Right lobe of liver (tissue), 6 donors: ENCODE results near the gene C20orf204. TPM values are rescaled to one million over a fixed set of nuclear protein-coding genes. Genes with fewer than 3 reads are reported as not detected.
A peak's percentile ranks its signal among the peaks of the same experiment; 100 is the strongest.

ENCODE experiments used
- ATAC-seq, 4 donors: fragments of 200-7000 bp; cut with Tn5 transposase; one replicate each; pipeline ENCODE4 v1.9.1; 2020; ENCODE audit warnings: mild to moderate bottlenecking in 4 of 4, moderate library complexity in 4 of 4
- DNase-seq, 3 donors: peaks; one replicate each; pipeline ENCODE4 v3.0.0-alpha.2; 2020
- H3K27ac ChIP-seq, 3 donors: fragments of 200-600 bp; one replicate each; pipeline ENCODE4 v1.8.0; 2022
- H3K27me3 ChIP-seq, 2 donors: fragments of 200-600 bp; one replicate each; pipeline ENCODE4 v1.8.0; 2022
- H3K36me3 ChIP-seq, 4 donors: fragments of 200-600 bp; sonication (generic) in 1 of 4; one replicate each; pipeline versions ENCODE4 v1.5.1 to v1.8.0; 2017 to 2022; ENCODE audit warnings: control low read depth in 1 of 4
- H3K4me1 ChIP-seq, 4 donors: fragments of 200-600 bp; sonication (generic) in 1 of 4; one replicate each; pipeline versions ENCODE4 v1.5.1 to v1.8.0; 2017 to 2022; ENCODE audit warnings: control low read depth in 1 of 4
- H3K4me3 ChIP-seq, 3 donors: fragments of 200-600 bp; one replicate each; pipeline ENCODE4 v1.8.0; 2022
- H3K9me3 ChIP-seq, 4 donors: fragments of 200-600 bp; sonication (generic) in 1 of 4; one replicate each; pipeline versions ENCODE4 v1.5.1 to v1.8.0; 2017 to 2022; ENCODE audit warnings: control low read depth in 1 of 4
- CTCF ChIP-seq, 4 donors: fragments of 200-600 bp in 3 of 4; fragments of 450-650 bp in 1 of 4; IDR thresholded peaks; one replicate each; pipeline versions ENCODE4 v1.5.1 to v1.8.0; 2016 to 2022; ENCODE audit warnings: antibody characterized with exemption in 4 of 4, mild to moderate bottlenecking in 2 of 4
- POLR2A ChIP-seq: fragments of 450-650 bp; IDR thresholded peaks from one replicate; pipeline ENCODE4 v1.6.1; 2017; ENCODE audit warnings: antibody characterized with exemption, mild to moderate bottlenecking
- WGBS: methylation state at CpG from one replicate; pipeline ENCODE4 v1.1.6; 2018; ENCODE audit warnings: low coverage, low lambda C conversion rate; ENCODE audit not compliant: insufficient coverage; ENCODE audit errors: missing lambda C conversion rate; 5-methylcytosine and 5-hydroxymethylcytosine counted together
- intact Hi-C, 2 donors: fragments of 100-400 bp; cut with DNase I; formaldehyde crosslinking; loops; one replicate each; pipeline versions ENCODE4 v1.11.2 to v1.14.1; 2022
- total RNA-seq, 6 experiments: library from RNA; depleted of rRNA in 2 of 6; stranded (reverse); fragments of >200 nt in 2 of 6; fragmentation: NEBNext Ultra II Directional in 3 of 6; extraction: Animal tissue kit (Norgen Biotek cat#: 25700) in 3 of 6; gene quantifications; one replicate each; pipeline versions ENCODE4 v1.1.0 to v1.2.4, GENCODE V29; 2016 to 2023
- donor health status: DM: no; HTN: yes; CAD: no.
- donor health status: DM: no; HTN: no; CAD: no.
- donor health status: DM: no; HTN: no; CAD: no.
- donor health status: DM: no; HTN: yes; CAD: no.
- donor health status: DM: no; HTN: yes; CAD: no.

C20orf204 gene
- total RNA-seq, 6 experiments from 2014 or later = 0.29 to 1.1 (median 0.44) TPM; not detected in 1

- no peak for TF ChIP-seq POLR2A
- no peaks in the 10 kb centered on the region for H3K9me3 ChIP-seq
- H3K36me3 ChIP-seq = no peaks in the 10 kb centered on the region
- ATAC-seq (no peak), DNase-seq (no peak)
- no peak overlapping the region for H3K27ac ChIP-seq
- H3K4me1 ChIP-seq = peaks cover 0 to 7% (median 0%) of the 10 kb centered on the region in 4 donors
- WGBS = 39% methylated on average over 6 of the region's 11 CpGs
- peaks cover 0 to 11% of the 10 kb centered on the region in 2 donors for H3K27me3 ChIP-seq
- H3K4me3 ChIP-seq = no peak overlapping the region
- intact Hi-C loops = no loop called here
These were observed 5.7 kb downstream of the C20orf204 start for GRCh38 chr20:64041781-64042053.

- Histone ChIP-seq H3K4me1 (peaks cover 0 to 7% (median 0%) of the 10 kb centered on the region in 4 donors), H3K36me3 (no peaks in the 10 kb centered on the region), H3K27me3 (peaks cover 0 to 11% of the 10 kb centered on the region in 2 donors), H3K27ac (peak overlapping the region in 1 of 3 donors; percentile 70), H3K4me3 (peak overlapping the region in 2 of 3 donors; percentile 7 to 20), H3K9me3 (no peaks in the 10 kb centered on the region)
- WGBS = 8% methylated on average over 13 of the region's 55 CpGs
- ATAC-seq (no peak), DNase-seq (no peak)
- intact Hi-C loops = no loop called here
- no peak for TF ChIP-seq CTCF (IDR thresholded peaks at IDR 0.05)
- no peak for TF ChIP-seq POLR2A
These were observed 6.2 kb downstream of the C20orf204 start for GRCh38 chr20:64042054-64042781.

GRCh38 chr20:64043768-64044167, 7.8 kb downstream of the C20orf204 start:
- Histone ChIP-seq H3K27ac (no peak overlapping the region), H3K9me3 (no peaks in the 10 kb centered on the region), H3K4me1 (peaks cover 0 to 4% (median 0%) of the 10 kb centered on the region in 4 donors), H3K36me3 (no peaks in the 10 kb centered on the region), H3K4me3 (no peak overlapping the region), H3K27me3 (peaks cover 0 to 11% of the 10 kb centered on the region in 2 donors)
- no peak for ATAC-seq
- DNase-seq = no peak
- 88% methylated on average over 9 of the region's 9 CpGs for WGBS
- intact Hi-C loops = no loop called here
- TF ChIP-seq CTCF (IDR thresholded peaks at IDR 0.05) = no peak
- no peak for TF ChIP-seq POLR2A

- DNase-seq = no peak
- 60% methylated on average over 4 of the region's 14 CpGs for WGBS
- intact Hi-C loops = no loop called here
- no peak overlapping the region for H3K4me3 ChIP-seq
- peak; percentile 28 to 44 (median 38) for ATAC-seq
- H3K27ac ChIP-seq = no peak overlapping the region
- H3K4me1 ChIP-seq = no peaks in the 10 kb centered on the region
- peaks cover 0 to 11% of the 10 kb centered on the region in 2 donors for H3K27me3 ChIP-seq
- no peaks in the 10 kb centered on the region for H3K36me3 ChIP-seq
- H3K9me3 ChIP-seq = no peaks in the 10 kb centered on the region
- TF ChIP-seq CTCF (IDR thresholded peaks at IDR 0.05) = no peak
- TF ChIP-seq POLR2A = no peak
These were observed 8.7 kb downstream of the C20orf204 start for GRCh38 chr20:64044484-64045247.
